ENCODE data around the gene ZNF579.
A peak's percentile ranks its signal among the peaks of the same experiment; 100 is the strongest.

ZNF579 gene

GRCh38 chr19:55611983-55612645, 31.5 kb upstream of the ZNF579 start:
- DNase-seq (ENCODE audit: low spot score), result no peak

- DNase-seq (ENCODE audit: low spot score), result no peak
These were observed 30.8 kb upstream of the ZNF579 start for GRCh38 chr19:55611300-55611982.

GRCh38 chr19:55609326-55609725, 28.7 kb upstream of the ZNF579 start:
- DNase-seq (ENCODE audit: low spot score), result no peak

GRCh38 chr19:55606817-55607216, 26.2 kb upstream of the ZNF579 start:
- no peak for DNase-seq (ENCODE audit: low spot score)

- DNase-seq (ENCODE audit: low spot score), result no peak
These were observed 25.8 kb upstream of the ZNF579 start for GRCh38 chr19:55606471-55606787.

GRCh38 chr19:55605637-55606470, 25.2 kb upstream of the ZNF579 start, which contains the start of gene ZNF865:
Gene ZNF865, plus strand, starts transcription at chr19:55605647. Its CDS starts 7,972 bp downstream, at chr19:55613619.
- peak; percentile 93 for DNase-seq (ENCODE audit: low spot score)

- peak; percentile 99 for DNase-seq (ENCODE audit: low spot score)
These were observed 24.6 kb upstream of the ZNF579 start for GRCh38 chr19:55605207-55605636.

GRCh38 chr19:55603581-55604292, 23.1 kb upstream of the ZNF579 start:
- no peak for DNase-seq (ENCODE audit: low spot score)

- DNase-seq (ENCODE audit: low spot score), result no peak
These were observed 22.5 kb upstream of the ZNF579 start for GRCh38 chr19:55603115-55603514.

GRCh38 chr19:55602104-55603001, 21.7 kb upstream of the ZNF579 start:
- no peak for DNase-seq (ENCODE audit: low spot score)

- DNase-seq (ENCODE audit: low spot score), result no peak
These were observed 20.4 kb upstream of the ZNF579 start for GRCh38 chr19:55601084-55601483.

- DNase-seq (ENCODE audit: low spot score), result no peak
These were observed 20.0 kb upstream of the ZNF579 start for GRCh38 chr19:55600662-55601028.

GRCh38 chr19:55599842-55600661, 19.4 kb upstream of the ZNF579 start, which contains the start of gene ZNF524:
Gene ZNF524, plus strand, starts transcription at chr19:55600288. Its CDS starts 1,825 bp downstream, at chr19:55602113.
- peak; percentile 94 for DNase-seq (ENCODE audit: low spot score)

GRCh38 chr19:55599468-55599841, 18.8 kb upstream of the ZNF579 start, which contains the start of gene FIZ1:
Gene FIZ1, minus strand, starts transcription at chr19:55599517. Its CDS starts 1,652 bp downstream, at chr19:55597865.
- peak; percentile 99 for DNase-seq (ENCODE audit: low spot score)

DNA sequence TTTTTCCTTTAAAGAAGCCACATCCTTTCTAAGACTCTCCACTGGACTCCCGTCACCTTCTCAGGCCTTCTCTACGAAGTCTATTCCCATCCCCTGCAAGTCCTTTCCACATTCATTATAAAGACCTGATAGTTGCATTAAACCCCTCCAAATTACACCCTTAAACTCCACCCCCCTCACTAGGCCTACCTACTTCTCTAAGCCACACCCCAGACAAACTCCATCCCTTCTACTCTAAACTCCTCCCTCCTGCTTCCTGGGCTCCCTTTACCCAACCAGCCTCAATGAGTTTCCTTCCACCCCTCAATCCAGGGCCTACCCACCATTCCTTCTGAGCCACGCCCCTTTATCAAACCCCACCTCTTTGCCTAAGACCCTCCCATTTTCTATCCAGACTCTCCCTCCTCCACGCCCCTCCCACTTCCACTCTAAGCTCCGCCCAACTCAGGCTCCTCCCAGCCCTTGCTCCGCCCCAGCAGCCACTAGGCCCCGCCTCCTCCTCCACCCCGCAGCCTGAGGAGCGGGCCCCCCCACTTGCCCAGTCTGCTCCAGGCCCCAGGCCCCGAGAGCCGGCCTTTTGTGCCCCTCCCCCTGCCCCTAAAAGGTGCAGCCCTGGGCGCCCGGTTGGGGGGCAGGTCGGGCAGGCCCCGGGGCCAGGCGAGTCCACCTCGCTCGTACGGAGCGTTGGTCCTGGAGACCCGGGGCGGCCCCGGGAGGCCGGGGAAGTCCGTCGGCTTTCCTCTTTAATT, 18.2 kb upstream of the ZNF579 start:
- DNase-seq (ENCODE audit: low spot score), result peak; percentile 97

DNA sequence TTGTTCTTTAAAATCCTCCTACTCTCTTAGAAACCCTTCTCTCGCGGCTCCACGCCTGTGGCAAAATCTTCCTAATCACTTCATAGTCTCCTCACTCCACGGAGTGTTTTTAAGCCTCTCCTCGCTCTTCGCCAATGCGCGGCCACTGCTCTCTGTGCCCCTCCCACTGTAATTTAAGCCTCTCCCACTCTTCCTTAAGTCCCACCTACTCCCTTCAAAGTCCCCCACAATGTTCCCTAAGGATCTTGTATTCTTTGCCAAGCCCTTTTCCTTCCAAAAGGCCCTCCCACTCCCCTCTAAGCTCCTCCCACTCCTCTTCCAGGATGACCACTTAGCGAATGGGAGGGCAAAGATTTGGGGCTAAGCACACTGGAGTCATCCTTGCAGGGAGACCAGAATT, 17.4 kb upstream of the ZNF579 start:
- no peak for DNase-seq (ENCODE audit: low spot score)

GRCh38 chr19:55597501-55597921, 16.9 kb upstream of the ZNF579 start:
- no peak for DNase-seq (ENCODE audit: low spot score)

- DNase-seq (ENCODE audit: low spot score), result no peak
These were observed 15.7 kb upstream of the ZNF579 start for GRCh38 chr19:55596304-55596703.

DNA sequence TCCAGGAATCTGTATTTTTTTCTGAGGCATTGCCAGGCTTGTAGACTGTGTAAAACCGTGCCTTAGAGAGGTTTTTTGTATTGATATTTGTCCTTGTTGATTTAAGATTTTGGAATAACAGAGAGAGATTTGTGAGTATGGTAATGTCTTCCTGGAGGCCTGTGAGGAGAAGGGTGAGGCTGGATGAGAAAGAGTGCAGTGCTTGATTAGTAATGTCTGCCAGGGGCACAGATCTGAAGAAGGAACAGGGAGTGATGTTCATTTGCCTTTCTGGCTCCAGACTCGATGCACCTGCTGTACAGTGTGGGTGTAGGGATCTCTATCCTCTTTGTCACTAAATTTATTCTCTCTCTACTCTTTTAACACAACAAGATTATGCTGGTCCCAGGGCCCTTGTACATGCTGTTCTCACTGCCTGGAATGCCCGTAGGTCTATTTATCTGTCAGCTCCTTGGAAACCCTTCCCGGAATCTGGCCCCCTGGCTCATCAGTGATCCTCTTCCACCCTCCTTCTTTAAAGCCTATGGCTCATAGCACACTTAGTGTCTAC, 14.4 kb upstream of the ZNF579 start:
- DNase-seq (ENCODE audit: low spot score), result no peak
